22Rv1 (cell line): ENCODE results near the gene NBL1.

Source experiments
- H3K27ac ChIP-seq: fragments of 450-650 bp; 2 replicates; pipeline ENCODE4 v1.5.1; 2017
- ZFX ChIP-seq: fragments of 450-650 bp; IDR thresholded peaks from 2 replicates; pipeline ENCODE4 v1.6.1; 2017; ENCODE audit warnings: antibody characterized with exemption, borderline replicate concordance
- TF ChIP-seq, protein P1 (sequence below): fragments of 450-650 bp; IDR thresholded peaks from 2 replicates; pipeline ENCODE4 v1.5.1; 2017; ENCODE audit warnings: mild to moderate bottlenecking

The NBL1 gene

DNA sequence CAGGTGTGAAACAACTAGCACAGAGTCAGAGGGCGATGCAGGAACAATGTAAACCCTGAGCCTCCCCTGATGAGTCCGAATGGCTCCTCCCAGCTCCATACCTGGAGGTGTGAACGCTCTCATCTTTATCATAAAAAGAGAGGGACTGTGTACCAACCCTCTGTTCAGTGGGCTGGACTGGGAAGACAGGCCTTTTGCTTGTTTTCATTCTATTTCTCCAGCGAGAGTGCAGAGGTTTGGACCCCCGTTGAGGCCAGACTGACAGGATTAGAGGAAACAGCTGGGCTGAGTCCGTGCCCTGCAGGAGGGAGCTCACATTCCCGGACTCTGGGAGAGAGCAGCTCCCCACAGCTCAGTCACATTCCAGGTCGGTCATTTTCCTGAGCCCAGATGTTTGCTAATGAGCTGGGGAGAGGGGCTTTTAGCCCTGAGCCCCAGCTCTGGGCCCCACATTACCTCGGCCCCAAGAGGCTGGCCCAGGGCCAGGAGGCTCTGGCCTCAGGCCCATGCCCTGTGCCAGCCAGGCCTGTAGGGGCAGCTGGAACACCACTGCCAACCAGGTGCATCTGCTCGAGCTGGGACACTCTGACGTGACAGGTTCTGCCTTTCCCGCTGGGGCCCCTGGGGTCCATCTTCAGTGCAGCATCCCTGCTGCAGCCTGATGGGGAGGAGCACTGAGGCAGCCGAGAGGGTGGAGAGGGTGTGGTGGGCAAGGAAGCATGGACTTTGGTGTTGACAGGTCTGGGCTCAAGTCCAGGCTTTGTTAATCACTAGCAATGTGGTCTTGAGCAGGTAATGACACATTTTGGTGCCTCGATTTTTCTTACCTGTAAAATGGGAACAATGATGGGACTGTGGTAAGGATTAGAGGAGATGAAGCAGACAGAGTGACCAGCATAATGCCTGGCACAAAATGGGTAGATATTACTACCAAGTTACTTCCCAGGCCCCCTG is 3.5 kb upstream of the NBL1 start:
- H3K27ac ChIP-seq, result 0 out of 2 replicates have a peak overlapping the region, but pooled peaks have one; percentile 15

GRCh38 chr1:19643121-19643520 is 990 bp upstream of the NBL1 start:
- no peak overlapping the region for H3K27ac ChIP-seq
- TF ChIP-seq ZFX, result no peak
- TF ChIP-seq, protein P1, sequence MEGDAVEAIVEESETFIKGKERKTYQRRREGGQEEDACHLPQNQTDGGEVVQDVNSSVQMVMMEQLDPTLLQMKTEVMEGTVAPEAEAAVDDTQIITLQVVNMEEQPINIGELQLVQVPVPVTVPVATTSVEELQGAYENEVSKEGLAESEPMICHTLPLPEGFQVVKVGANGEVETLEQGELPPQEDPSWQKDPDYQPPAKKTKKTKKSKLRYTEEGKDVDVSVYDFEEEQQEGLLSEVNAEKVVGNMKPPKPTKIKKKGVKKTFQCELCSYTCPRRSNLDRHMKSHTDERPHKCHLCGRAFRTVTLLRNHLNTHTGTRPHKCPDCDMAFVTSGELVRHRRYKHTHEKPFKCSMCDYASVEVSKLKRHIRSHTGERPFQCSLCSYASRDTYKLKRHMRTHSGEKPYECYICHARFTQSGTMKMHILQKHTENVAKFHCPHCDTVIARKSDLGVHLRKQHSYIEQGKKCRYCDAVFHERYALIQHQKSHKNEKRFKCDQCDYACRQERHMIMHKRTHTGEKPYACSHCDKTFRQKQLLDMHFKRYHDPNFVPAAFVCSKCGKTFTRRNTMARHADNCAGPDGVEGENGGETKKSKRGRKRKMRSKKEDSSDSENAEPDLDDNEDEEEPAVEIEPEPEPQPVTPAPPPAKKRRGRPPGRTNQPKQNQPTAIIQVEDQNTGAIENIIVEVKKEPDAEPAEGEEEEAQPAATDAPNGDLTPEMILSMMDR, result peak; percentile 29

More for the DNA sequence above, 3.5 kb upstream of the NBL1 start:
- TF ChIP-seq, protein P1, result peak; percentile 26
- no peak for TF ChIP-seq ZFX

DNA sequence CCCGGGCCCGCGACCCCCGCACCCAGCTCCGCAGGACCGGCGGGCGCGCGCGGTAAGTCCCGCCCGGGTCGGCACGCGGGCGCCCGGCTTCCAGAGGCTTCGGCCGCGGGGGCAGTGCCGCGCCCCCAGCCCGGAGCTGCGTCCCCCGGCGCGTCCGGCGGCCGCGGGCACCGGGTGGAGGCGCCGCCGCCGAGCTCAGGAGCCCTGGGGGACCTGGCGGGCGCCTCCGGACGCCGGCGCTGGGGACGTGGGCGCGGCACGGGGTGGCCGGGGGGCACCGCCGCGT is 227 bp downstream of the NBL1 start:
- H3K27ac ChIP-seq, result no peak overlapping the region
- TF ChIP-seq ZFX, result no peak
- TF ChIP-seq, protein P1, result no peak

DNA sequence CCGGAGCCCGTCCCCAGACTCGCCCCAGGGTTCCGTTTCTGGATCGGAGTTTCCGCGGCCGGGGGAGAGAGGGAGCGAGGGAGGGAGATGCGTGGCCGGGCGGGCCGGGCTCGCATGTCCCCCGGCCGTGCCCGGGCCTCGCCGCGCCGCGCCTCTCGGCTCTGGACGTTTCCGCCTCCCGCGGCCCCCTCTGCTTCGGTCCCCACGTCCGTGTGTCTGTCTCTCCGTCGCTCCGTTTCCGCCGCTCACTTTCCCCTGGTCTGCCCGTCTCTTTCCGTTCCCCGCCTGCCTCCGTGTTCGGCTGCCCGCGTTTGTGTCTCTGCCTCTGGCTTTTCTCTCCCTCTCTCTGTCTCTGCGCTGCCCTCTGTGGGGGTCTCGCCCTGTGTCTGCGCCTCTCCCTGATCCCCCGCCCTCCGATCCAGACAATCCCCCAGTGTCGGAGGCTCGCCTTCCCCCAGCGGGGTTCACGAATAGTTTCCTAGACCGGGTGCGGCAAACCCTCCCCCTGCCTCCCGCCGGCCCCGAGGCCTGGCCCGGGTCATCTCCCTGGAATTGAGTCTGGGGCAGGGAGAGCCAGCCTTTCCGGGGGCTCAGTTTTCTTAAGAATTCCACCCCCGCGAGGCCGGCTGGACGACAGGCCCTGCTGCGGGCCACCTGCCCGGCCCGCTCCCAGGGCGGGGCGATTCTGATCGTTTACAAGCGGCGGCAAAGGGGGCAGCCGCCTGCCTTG is 735 bp downstream of the NBL1 start:
- TF ChIP-seq ZFX, result no peak
- TF ChIP-seq, protein P1, result no peak

GRCh38 chr1:19645411-19646251 is 1.5 kb downstream of the NBL1 start:
- TF ChIP-seq, protein P1, result no peak
- no peak for TF ChIP-seq ZFX
- H3K27ac ChIP-seq, result no peak overlapping the region

More for the DNA sequence above, 735 bp downstream of the NBL1 start:
- H3K27ac ChIP-seq, result no peak overlapping the region

DNA sequence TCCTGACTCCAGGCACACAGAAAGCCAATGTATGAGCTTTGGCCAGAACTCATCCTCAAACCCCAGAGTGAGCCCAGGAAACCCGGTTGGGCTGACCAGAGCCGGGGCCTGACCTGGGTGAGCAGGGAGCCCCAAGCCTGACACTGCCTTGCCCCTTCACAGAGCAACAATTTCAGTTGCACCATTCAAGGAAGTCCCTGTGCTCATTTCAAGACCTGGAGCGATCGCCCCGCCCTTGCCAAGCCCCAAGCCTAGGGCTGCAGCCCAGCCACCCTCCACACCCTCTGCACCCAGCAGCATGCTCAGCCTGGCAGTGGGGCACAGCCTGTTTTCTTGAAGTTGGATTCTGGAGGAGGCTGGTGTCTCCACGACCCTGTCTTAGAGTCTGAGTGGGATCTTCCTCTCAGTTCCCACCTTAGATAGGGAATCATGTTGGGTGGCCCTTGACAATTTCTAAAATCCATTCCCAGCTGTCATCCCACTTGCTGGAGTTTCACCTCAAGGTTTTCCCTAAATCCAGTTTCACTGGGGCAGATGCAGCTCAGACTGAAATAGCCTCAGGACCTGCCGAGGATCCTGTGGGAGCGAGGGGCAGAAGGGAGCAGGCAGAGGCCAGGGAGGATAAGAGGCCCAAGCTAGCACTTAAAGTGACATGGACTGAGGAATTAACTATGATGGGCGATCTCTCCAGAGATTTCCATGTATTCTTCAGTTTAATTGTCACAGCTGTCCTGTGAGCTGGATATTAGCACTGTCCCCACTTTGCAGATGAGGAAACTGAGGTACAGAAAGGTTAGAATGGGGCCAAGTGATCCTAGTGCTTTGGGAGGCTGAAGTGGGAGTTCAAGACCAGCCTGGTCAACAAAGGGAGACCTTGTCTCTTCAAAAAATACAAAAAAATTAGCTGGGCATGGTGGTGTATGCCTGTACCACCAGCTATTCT is 2.5 kb downstream of the NBL1 start:
- H3K27ac ChIP-seq, result no peak overlapping the region

More for the DNA sequence above, 2.5 kb downstream of the NBL1 start:
- TF ChIP-seq, protein P1, result no peak
- TF ChIP-seq ZFX, result no peak
